DMS153 (cell line): ENCODE measurements around the gene ABCB8.
"Not testable (repeated sequence)": the region's sequence is repeated elsewhere in the genome, so short reads cannot be mapped to it uniquely, and the experiment has no call there.

Source experiments
- DNase-seq: peaks from one replicate; lab custom pipeline; 2025; lab: John Stamatoyannopoulos, UW

The ABCB8 gene

GRCh38 chr7:151035026-151035717 lies 6.9 kb downstream of the ABCB8 start:
- no peak for DNase-seq

DNA sequence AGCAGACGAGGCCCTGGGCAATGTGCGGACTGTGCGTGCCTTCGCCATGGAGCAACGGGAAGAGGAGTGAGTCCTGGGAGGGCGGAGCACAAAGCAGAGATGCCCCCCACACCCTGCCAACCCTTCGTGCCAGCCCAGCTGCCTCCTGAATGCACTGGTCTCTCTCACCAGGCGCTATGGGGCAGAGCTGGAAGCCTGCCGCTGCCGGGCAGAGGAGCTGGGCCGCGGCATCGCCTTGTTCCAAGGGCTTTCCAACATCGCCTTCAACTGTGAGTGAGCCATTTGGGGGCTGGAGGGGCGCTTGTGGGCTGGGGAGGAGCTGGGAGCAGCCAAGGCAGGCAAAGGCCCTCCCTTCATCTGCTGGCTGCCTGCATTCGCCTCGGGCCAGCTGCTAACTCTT lies 7.7 kb downstream of the ABCB8 start:
- DNase-seq = no peak

GRCh38 chr7:151038951-151039849 lies 10.9 kb downstream of the ABCB8 start:
- DNase-seq = no peak

- no peak for DNase-seq
Measured at GRCh38 chr7:151039850-151040548, 11.7 kb downstream of the ABCB8 start.

GRCh38 chr7:151040616-151041375 lies 12.5 kb downstream of the ABCB8 start:
- no peak for DNase-seq

- DNase-seq = not testable (repeated sequence)
Measured at GRCh38 chr7:151043449-151043848, 15.2 kb downstream of the ABCB8 start.

DNA sequence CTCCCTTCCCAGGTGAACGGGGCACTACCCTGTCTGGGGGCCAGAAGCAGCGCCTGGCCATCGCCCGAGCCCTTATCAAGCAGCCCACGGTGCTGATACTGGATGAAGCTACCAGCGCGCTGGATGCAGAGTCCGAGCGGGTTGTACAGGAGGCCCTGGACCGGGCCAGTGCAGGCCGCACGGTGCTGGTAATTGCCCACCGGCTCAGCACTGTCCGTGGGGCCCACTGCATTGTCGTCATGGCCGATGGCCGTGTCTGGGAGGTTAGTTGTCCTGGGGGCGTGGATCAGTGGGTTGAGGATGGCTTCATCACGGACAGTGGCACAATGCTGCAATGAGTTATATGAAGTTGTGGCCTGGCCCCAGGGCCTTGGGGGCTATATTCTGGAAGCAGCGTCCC lies 15.7 kb downstream of the ABCB8 start:
- no peak for DNase-seq

- DNase-seq = no peak
Measured at GRCh38 chr7:151045262-151045661, 17.0 kb downstream of the ABCB8 start.

- no peak for DNase-seq
Measured at GRCh38 chr7:151045967-151046366, 17.7 kb downstream of the ABCB8 start.

DNA sequence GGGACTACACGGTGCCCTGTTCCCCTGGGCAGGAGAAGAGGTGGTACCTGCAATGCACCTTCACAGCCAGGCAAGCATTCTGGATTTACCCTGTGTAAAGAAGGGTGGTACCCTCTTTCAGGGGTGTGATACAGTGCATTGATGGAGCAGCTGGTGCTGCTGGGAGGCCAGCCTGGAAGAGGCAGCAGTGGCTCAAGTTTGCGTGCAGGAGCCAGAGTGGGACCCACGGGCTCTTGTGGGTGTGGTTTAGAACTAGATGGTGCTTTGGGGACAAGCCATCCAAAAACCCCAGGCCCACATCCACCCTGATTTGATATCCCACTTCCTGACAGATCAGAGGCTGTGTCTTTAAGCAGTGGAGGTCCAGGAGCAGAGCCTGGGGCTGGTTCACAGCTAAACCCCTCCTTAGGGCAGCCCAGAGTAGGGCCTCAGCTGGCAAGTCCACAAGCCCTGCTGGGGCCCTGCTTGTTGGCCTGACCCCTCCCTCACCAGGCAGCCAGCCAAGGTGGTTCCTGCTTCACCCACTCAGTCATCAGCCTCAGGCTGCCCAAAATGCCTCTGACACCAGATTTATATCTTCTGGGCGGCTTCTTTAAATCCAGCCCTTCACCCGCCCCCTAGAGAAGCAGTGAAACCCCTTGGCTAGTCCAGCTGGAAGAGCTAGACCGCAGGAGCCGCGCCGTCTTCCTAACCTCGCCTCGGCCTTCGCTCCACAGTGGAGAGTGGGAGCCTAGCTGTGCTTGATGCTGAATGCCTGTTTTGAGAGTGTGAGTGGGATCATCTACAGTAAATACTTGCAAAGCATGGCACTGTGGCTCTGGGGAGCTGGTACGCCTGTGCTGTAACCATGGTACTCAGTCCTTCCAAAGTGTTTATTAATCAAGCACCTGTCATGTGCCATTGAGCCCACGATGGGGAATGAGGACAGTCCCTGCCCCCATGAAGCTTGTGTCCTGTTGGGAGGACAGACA lies 18.6 kb downstream of the ABCB8 start:
- DNase-seq = no peak

- no peak for DNase-seq
Measured at GRCh38 chr7:151047976-151048815, 19.9 kb downstream of the ABCB8 start, which contains the start of gene ASIC3. Gene ASIC3, plus strand, starts transcription at chr7:151048531. Its CDS starts 355 bp downstream, at chr7:151048886.

GRCh38 chr7:151048911-151049463 lies 20.7 kb downstream of the ABCB8 start:
- DNase-seq = no peak

DNA sequence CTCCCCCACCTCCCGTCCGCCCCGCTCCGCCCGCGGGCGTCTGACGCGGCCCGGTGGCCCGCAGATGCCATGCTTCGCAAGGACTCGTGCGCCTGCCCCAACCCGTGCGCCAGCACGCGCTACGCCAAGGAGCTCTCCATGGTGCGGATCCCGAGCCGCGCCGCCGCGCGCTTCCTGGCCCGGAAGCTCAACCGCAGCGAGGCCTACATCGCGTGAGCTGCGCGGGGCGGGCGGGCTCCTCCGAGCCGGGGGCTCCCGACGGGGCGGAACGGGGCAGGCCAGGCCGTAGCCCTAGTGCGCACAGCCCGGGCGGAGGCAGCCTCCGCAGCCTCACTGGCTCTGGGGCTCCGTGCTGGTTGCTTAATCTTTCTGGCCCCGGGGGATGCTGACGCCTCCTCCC lies 22.9 kb downstream of the ABCB8 start:
- no peak for DNase-seq

GRCh38 chr7:151053096-151053495 lies 24.8 kb downstream of the ABCB8 start:
- DNase-seq = no peak

GRCh38 chr7:151053751-151054150 lies 25.5 kb downstream of the ABCB8 start:
- no peak for DNase-seq

- DNase-seq = no peak
Measured at GRCh38 chr7:151056283-151056665, 28.0 kb downstream of the ABCB8 start.

DNA sequence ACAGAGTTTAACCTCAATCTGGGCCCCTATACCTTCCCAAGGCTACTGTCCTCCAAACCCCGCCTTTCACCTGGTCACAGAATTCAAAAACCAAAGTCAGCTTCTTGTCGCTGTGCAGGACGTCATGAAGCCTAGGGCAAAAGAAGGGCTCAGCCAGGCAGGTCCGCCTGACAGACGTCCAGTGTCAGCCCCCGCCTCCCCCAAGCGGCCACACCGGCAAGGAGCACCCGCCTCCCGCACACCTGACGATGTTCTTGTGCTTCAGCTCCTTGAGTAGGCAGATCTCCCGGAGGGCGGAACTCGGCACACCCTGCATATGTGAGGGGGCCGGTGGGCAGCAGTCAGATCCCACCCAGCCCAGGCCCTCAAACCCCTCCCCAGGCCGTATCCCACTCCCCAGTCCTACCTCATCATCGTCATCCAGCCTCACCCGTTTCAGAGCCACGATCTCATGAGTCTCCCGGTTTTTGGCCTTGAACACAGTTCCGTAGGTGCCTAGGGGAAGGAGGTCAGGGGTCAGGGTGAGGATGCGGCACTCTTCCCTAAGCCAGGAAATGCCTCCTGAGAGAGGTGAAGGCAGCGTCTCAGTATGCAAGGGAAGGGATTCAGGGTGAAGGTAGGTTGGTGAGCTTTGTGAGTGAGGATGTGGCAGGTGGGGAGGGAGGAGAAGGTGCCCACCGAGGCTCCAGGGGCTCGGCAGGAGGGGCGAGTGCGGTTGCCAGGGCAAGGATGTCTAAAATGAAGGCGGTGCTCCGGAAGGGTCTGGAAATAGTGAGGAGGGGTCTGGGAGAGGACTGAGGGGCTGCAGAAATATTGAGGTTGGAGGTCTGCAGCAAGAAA lies 28.6 kb downstream of the ABCB8 start:
- DNase-seq = no peak

DNA sequence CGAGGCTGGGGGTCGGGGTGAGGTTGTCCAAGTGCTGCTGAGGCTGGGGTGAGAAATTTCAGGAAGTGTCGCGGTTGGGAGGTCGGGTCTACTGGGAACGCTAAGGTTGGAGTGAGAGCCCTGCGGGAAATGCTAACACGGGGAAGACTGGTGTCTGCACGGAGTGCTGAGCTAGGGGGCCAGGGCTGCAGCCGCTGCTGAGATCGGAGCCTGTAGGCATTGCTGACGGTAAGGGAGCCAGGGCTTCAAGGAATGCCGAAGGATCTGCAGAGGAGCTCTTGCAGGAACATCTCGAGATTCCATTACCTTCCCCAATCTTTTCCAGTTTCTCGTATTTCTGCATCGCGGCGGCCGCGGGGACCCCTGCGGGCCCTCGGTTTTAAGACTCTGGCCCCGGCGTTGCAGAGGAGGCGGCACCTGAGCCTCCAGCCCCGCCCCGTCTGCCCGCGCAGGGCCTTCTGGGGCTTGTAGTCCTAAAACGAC lies 29.3 kb downstream of the ABCB8 start, which contains the start of gene CDK5:
Gene CDK5 (minus strand): TSS at position 392 of the 483 bp plus-strand sequence. CDS start 49 bp downstream, at position 343.
- no peak for DNase-seq
